ENCODE results near the gene LTA.

GRCh38 chr6:31609519-31610406 is 37.7 kb downstream of the LTA start:
- TF ChIP-seq POLR2AphosphoS5 (IDR thresholded peaks at IDR 0.05; ENCODE audit: low read depth, low read length), result no peak
- TF ChIP-seq CTCF (IDR thresholded peaks at IDR 0.05 in 2 of 3, conservative IDR thresholded peaks at IDR 0.05 in 1 of 3; ENCODE audit: borderline replicate concordance in 1 of 3, insufficient read depth in 1 of 3, low read depth in 2 of 3, low read length in 2 of 3), result no peak
- no peak for TF ChIP-seq MAX (IDR thresholded peaks at IDR 0.05)
